KMS-11 (cell line): Measurements from ENCODE around the gene NUP37.
"Not testable (repeated sequence)": the region's sequence is repeated elsewhere in the genome, so short reads cannot be mapped to it uniquely, and the experiment has no call there.

Experiments used
- H2AFZ ChIP-seq: fragments of 200-600 bp; sonication (generic); 2 replicates; pipeline ENCODE4 v1.6.1; 2016; ENCODE audit warnings: antibody characterized with exemption, mixed run types, low read depth
- H3K27ac ChIP-seq: fragments of 200-600 bp; sonication (generic); 2 replicates; pipeline ENCODE4 v1.6.1; 2016; ENCODE audit warnings: mild to moderate bottlenecking, mixed run types
- H3K27me3 ChIP-seq: fragments of 200-600 bp; sonication (generic); 2 replicates; pipeline ENCODE4 v1.6.1; 2017; ENCODE audit warnings: mild to moderate bottlenecking, low read depth, mixed run types, moderate library complexity; ENCODE audit not compliant: insufficient read depth
- H3K36me3 ChIP-seq: fragments of 200-600 bp; sonication (generic); 2 replicates; pipeline ENCODE4 v1.6.1; 2017; ENCODE audit warnings: mild to moderate bottlenecking, mixed run types; ENCODE audit not compliant: insufficient read depth
- H3K4me1 ChIP-seq: fragments of 200-600 bp; sonication (generic); 2 replicates; pipeline ENCODE4 v1.6.1; 2016; ENCODE audit warnings: mild to moderate bottlenecking, low read depth, mixed run types; ENCODE audit not compliant: poor library complexity, severe bottlenecking
- H3K4me2 ChIP-seq: fragments of 200-600 bp; sonication (generic); 2 replicates; pipeline ENCODE4 v1.7.0; 2016; ENCODE audit warnings: mild to moderate bottlenecking, mixed run types
- H3K4me3 ChIP-seq: fragments of 200-600 bp; sonication (generic); IDR thresholded peaks from 2 replicates; pipeline ENCODE4 v1.6.1; 2017; ENCODE audit warnings: low read depth, low read length, mixed read lengths; ENCODE audit not compliant: insufficient read depth
- H3K79me2 ChIP-seq: fragments of 200-600 bp; sonication (generic); 2 replicates; pipeline ENCODE4 v1.6.1; 2016; ENCODE audit warnings: low read depth, mixed run types; ENCODE audit not compliant: insufficient read depth
- H3K9ac ChIP-seq: fragments of 200-600 bp; sonication (generic); 2 replicates; pipeline ENCODE4 v1.6.1; 2016; ENCODE audit warnings: mild to moderate bottlenecking, mixed run types
- H4K20me1 ChIP-seq: fragments of 200-600 bp; sonication (generic); 2 replicates; pipeline ENCODE4 v1.6.1; 2016; ENCODE audit warnings: mild to moderate bottlenecking, mixed run types; ENCODE audit not compliant: insufficient read depth
- TF ChIP-seq, protein P1 (sequence below): fragments of 200-600 bp; sonication (generic); conservative IDR thresholded peaks from 2 replicates; pipeline ENCODE4 v1.6.1; 2017; ENCODE audit warnings: low read depth, mild to moderate bottlenecking, antibody characterized with exemption, low read length, moderate library complexity, mixed read lengths

Gene NUP37

DNA sequence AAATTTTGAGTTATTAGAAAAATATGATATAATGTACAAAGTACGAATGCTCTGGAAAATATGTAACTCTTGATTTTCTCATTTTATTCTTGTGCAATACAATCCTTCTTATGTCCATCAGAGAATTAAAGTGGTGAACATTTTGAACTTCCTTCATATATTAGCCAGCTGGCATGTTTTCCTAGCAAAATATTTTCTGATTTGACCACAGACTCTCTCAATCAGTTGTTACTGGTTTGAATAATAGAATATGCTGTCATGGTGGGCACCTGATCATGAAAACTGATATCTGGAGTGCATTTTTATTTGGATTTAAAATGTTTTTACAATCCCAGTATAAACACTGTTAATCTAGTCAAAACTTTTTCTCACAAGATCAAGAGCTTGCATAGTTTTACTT lies 24.3 kb upstream of the NUP37 start:
- H3K4me3 ChIP-seq = no peak overlapping the region
- no peak overlapping the region for H3K4me2 ChIP-seq
- H3K9ac ChIP-seq = no peak overlapping the region
- H4K20me1 ChIP-seq = no peaks in the 10 kb centered on the region
- H2AFZ ChIP-seq = no peak overlapping the region
- H3K4me1 ChIP-seq = peaks cover 4% of the 10 kb centered on the region
- no peaks in the 10 kb centered on the region for H3K79me2 ChIP-seq
- TF ChIP-seq, protein P1, sequence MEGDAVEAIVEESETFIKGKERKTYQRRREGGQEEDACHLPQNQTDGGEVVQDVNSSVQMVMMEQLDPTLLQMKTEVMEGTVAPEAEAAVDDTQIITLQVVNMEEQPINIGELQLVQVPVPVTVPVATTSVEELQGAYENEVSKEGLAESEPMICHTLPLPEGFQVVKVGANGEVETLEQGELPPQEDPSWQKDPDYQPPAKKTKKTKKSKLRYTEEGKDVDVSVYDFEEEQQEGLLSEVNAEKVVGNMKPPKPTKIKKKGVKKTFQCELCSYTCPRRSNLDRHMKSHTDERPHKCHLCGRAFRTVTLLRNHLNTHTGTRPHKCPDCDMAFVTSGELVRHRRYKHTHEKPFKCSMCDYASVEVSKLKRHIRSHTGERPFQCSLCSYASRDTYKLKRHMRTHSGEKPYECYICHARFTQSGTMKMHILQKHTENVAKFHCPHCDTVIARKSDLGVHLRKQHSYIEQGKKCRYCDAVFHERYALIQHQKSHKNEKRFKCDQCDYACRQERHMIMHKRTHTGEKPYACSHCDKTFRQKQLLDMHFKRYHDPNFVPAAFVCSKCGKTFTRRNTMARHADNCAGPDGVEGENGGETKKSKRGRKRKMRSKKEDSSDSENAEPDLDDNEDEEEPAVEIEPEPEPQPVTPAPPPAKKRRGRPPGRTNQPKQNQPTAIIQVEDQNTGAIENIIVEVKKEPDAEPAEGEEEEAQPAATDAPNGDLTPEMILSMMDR = no peak
- no peaks in the 10 kb centered on the region for H3K27me3 ChIP-seq
- no peak overlapping the region for H3K27ac ChIP-seq
- no peaks in the 10 kb centered on the region for H3K36me3 ChIP-seq

DNA sequence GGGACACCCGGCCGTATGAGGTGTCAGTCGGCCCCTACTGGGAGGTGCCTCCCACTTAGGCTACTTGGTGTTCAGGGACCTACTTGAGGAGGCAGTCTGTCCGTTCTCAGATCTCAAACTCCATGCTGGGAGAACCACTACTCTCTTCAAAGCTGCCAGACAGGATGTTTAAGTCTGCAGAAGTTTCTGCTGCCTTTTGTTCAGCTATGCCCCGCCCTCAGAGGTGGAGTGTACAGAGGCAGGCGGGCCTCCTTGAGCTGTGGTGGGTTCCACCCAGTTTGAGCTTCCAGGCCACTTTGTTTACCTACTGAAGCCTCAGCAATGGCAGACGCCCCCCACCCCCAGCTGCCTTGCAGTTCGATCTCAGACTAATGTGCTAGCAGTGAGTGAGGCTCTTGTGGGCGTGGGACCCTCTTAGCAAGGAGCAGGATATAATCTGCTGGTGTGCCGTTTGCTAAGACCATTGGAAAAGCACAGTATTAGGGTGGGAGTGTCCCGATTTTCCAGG lies 23.0 kb upstream of the NUP37 start:
- not testable (repeated sequence) for H3K4me2 ChIP-seq, H3K79me2 ChIP-seq, H3K4me1 ChIP-seq

DNA sequence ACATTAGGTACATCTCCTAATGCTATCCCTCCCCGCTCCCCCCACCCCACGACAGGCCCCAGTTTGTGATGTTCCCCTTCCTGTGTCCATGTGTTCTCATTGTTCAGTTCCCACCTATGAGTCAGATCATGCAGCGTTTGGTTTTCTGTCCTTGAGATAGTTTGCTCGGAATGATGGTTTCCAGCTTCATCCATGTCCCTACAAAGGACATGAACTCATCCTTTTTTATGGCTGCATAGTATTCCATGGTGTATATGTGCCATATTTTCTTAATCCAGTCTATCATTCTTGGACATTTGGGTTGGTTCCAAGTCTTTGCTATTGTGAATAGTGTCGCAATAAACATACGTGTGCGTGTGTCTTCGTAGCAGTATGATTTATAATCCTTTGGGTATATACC lies 17.7 kb upstream of the NUP37 start:
- not testable (repeated sequence) for H3K36me3 ChIP-seq, H3K27ac ChIP-seq, H3K4me2 ChIP-seq, H3K4me1 ChIP-seq, H3K79me2 ChIP-seq, H4K20me1 ChIP-seq, H3K27me3 ChIP-seq, H3K9ac ChIP-seq, H3K4me3 ChIP-seq, H2AFZ ChIP-seq

More for the DNA sequence above, 23.0 kb upstream of the NUP37 start:
- H3K9ac ChIP-seq, H2AFZ ChIP-seq, H3K27me3 ChIP-seq, H3K4me3 ChIP-seq, H3K27ac ChIP-seq, H4K20me1 ChIP-seq, H3K36me3 ChIP-seq: not testable (repeated sequence)

DNA sequence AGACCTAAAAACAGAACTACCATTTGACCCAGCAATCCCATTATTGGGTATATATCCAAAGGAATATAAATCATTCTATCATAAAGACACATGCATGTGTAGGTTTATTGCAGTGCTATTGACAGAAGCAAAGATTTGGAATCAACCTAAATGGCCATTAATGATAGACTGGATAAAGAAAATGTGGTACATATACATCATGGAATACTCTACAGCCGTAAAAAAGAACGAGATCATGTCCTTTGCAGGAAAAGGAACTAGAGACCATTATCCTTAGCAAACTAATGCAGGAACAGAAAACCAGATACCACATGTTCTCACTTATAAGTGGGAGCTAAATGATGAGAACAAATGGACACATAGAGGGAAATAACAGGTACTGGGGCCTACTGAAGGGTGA lies 11.5 kb upstream of the NUP37 start:
- H2AFZ ChIP-seq, H4K20me1 ChIP-seq, H3K9ac ChIP-seq, H3K79me2 ChIP-seq, H3K4me3 ChIP-seq, H3K27me3 ChIP-seq, H3K36me3 ChIP-seq, H3K4me2 ChIP-seq, H3K27ac ChIP-seq, H3K4me1 ChIP-seq: not testable (repeated sequence)

DNA sequence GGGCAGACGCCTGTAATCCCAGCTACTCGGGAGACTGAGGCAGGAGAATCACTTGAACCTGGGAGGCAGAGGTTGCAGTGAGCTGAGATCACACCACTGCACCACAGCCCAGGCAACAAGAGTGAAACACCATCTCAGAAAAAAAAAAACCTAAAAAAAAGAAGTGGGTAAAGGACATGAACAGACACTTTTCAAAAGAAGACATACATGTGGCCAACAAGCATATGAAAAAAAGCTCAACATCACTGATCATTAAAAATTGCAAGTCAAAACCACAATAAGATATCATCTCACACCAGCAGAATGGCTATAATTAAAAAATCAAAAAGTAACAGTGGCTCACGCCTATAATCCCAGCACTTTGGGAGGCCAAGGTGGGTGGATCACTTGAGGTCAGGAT lies 10.8 kb upstream of the NUP37 start:
- not testable (repeated sequence) for H3K4me3 ChIP-seq, H2AFZ ChIP-seq, H3K4me1 ChIP-seq, H3K27ac ChIP-seq, H3K79me2 ChIP-seq, H3K9ac ChIP-seq, H3K4me2 ChIP-seq, H3K27me3 ChIP-seq, H3K36me3 ChIP-seq, H4K20me1 ChIP-seq

DNA sequence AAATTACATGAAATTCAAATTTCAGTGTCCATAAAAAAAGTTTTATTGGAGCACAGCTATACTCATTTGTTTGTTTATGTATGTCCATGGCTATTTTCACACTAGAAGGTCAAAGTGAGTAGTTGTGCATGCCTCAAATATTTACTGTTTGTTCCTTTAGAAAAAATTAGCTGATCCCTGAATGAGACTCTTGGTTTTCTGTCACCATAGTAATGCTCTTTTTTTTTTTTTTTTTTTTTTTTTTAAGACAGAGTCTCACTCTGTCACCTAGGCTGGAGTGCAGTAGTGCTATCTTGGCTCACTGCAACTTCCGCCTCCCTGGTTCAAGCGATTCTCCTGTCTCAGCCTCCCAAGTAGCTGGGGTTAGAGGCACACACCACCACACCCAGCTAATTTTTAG lies 1.4 kb upstream of the NUP37 start:
- peak overlapping the region; percentile 78 for H3K27ac ChIP-seq
- not testable (repeated sequence) for H4K20me1 ChIP-seq, H3K36me3 ChIP-seq, H3K4me3 ChIP-seq, H3K27me3 ChIP-seq, H2AFZ ChIP-seq
- H3K9ac ChIP-seq = peak overlapping the region; percentile 79; the same call in 1 of the 2 replicates
- peak overlapping the region; percentile 92 for H3K4me2 ChIP-seq
- H3K4me1 ChIP-seq = peaks cover 23% of the 10 kb centered on the region
- H3K79me2 ChIP-seq = peaks cover 29% of the 10 kb centered on the region

DNA sequence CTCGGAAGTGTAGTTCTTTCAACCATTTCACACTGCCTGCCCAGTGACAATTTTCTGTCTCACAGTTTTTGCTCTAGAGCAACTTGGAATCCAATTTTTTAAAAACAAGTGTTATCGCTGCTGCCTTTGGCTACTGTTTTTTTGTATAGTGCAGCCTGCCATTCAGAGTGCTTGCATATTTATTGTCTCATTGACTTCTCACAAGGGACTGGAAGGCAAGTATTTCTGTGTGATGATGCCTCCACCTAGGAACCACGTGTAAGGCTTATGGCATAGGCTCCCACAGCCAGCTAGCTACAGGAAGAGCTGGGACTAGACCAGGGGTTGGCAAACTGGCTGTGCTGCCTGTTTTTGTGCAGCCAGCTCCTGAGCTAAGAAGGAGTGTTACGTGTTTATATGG lies 972 bp upstream of the NUP37 start:
- peak overlapping the region; percentile 66 for H3K4me3 ChIP-seq
- no peaks in the 10 kb centered on the region for H3K36me3 ChIP-seq
- TF ChIP-seq, protein P1 = no peak
- H3K4me1 ChIP-seq = peaks cover 23% of the 10 kb centered on the region
- peaks cover 29% of the 10 kb centered on the region for H3K79me2 ChIP-seq
- no peaks in the 10 kb centered on the region for H4K20me1 ChIP-seq
- peak overlapping the region; percentile 86 for H2AFZ ChIP-seq
- no peaks in the 10 kb centered on the region for H3K27me3 ChIP-seq
- H3K27ac ChIP-seq = peak overlapping the region; percentile 78
- H3K4me2 ChIP-seq = peak overlapping the region; percentile 92
- H3K9ac ChIP-seq = peak overlapping the region; percentile 79
